ENCODE data around the gene PLCXD3.
"Not testable (repeated sequence)": the region's sequence is repeated elsewhere in the genome, so short reads cannot be mapped to it uniquely, and the experiment has no call there.

PLCXD3 gene

GRCh38 chr5:41338136-41338675 lies 172.2 kb downstream of the PLCXD3 start:
- DNase-seq = no peak

- no peak for DNase-seq
Observed at GRCh38 chr5:41337724-41338123, 172.7 kb downstream of the PLCXD3 start.

GRCh38 chr5:41337216-41337615 lies 173.2 kb downstream of the PLCXD3 start:
- no peak for DNase-seq

GRCh38 chr5:41336471-41336870 lies 173.9 kb downstream of the PLCXD3 start:
- no peak for DNase-seq

- DNase-seq = no peak
Observed at GRCh38 chr5:41335596-41336181, 174.7 kb downstream of the PLCXD3 start.

GRCh38 chr5:41334758-41335157 lies 175.6 kb downstream of the PLCXD3 start:
- no peak for DNase-seq

- DNase-seq = no peak
Observed at GRCh38 chr5:41334221-41334620, 176.2 kb downstream of the PLCXD3 start.

GRCh38 chr5:41325074-41325473 lies 185.3 kb downstream of the PLCXD3 start:
- no peak for DNase-seq

- not testable (repeated sequence) for DNase-seq
Observed at GRCh38 chr5:41322826-41323225, 187.6 kb downstream of the PLCXD3 start.

- DNase-seq = no peak
Observed at GRCh38 chr5:41312478-41313060, 197.8 kb downstream of the PLCXD3 start.

- no peak for DNase-seq
Observed at GRCh38 chr5:41312066-41312465, 198.3 kb downstream of the PLCXD3 start.

- no peak for DNase-seq
Observed at GRCh38 chr5:41309275-41309674, 201.1 kb downstream of the PLCXD3 start.

- no peak for DNase-seq
Observed at GRCh38 chr5:41306005-41306404, 204.4 kb downstream of the PLCXD3 start.

GRCh38 chr5:41305056-41305455 lies 205.3 kb downstream of the PLCXD3 start:
- no peak for DNase-seq

- DNase-seq = no peak
Observed at GRCh38 chr5:41296066-41296465, 214.3 kb downstream of the PLCXD3 start.

- no peak for DNase-seq
Observed at GRCh38 chr5:41291323-41291722, 219.1 kb downstream of the PLCXD3 start.

GRCh38 chr5:41290810-41291209 lies 219.6 kb downstream of the PLCXD3 start:
- DNase-seq = no peak

GRCh38 chr5:41289970-41290464 lies 220.4 kb downstream of the PLCXD3 start:
- no peak for DNase-seq

GRCh38 chr5:41286696-41287095 lies 223.7 kb downstream of the PLCXD3 start:
- no peak for DNase-seq

GRCh38 chr5:41286165-41286564 lies 224.2 kb downstream of the PLCXD3 start:
- no peak for DNase-seq

- DNase-seq = no peak
Observed at GRCh38 chr5:41284938-41285337, 225.5 kb downstream of the PLCXD3 start.

- no peak for DNase-seq
Observed at GRCh38 chr5:41281215-41281810, 229.1 kb downstream of the PLCXD3 start.

GRCh38 chr5:41279040-41279439 lies 231.4 kb downstream of the PLCXD3 start:
- DNase-seq = no peak
